H9 (cell line): ENCODE results near the gene DUSP14. TPM values are rescaled to one million over a fixed set of nuclear protein-coding genes. Genes with fewer than 3 reads are reported as not detected.

Experiments
- DNase-seq: peaks from one replicate; pipeline ENCODE4 v3.0.0-alpha.2; 2017
- H2AFZ ChIP-seq: one replicate; pipeline ENCODE4 v1.6.1; 2013; ENCODE audit warnings: mild to moderate bottlenecking, low read length, control low read depth, moderate library complexity
- H2AK5ac ChIP-seq: 2 replicates; pipeline ENCODE4 v1.6.1; 2013; ENCODE audit warnings: low read length, control low read depth, mixed read lengths; ENCODE audit not compliant: insufficient read length
- H2BK120ac ChIP-seq: one replicate; pipeline ENCODE4 v1.6.1; 2013; ENCODE audit warnings: low read depth, mild to moderate bottlenecking, low read length, control low read depth, inconsistent platforms; ENCODE audit not compliant: poor library complexity, severe bottlenecking
- H2BK12ac ChIP-seq: 2 replicates; pipeline ENCODE4 v1.6.1; 2013; ENCODE audit warnings: low read length, control low read depth, mixed read lengths, low read depth; ENCODE audit not compliant: insufficient read length
- H2BK15ac ChIP-seq: 2 replicates; pipeline ENCODE4 v1.6.1; 2013; ENCODE audit warnings: low read depth, low read length, control low read depth
- H2BK20ac ChIP-seq: one replicate; pipeline ENCODE4 v1.6.1; 2013; ENCODE audit warnings: low read depth, mild to moderate bottlenecking, low read length, control low read depth, inconsistent platforms; ENCODE audit not compliant: poor library complexity, severe bottlenecking
- H2BK5ac ChIP-seq: 2 replicates; pipeline ENCODE4 v1.6.1; 2013; ENCODE audit warnings: low read length, control low read depth, mixed read lengths; ENCODE audit not compliant: insufficient read length
- H3K14ac ChIP-seq: 2 replicates; pipeline ENCODE4 v1.6.1; 2013; ENCODE audit warnings: low read length, control low read depth; ENCODE audit not compliant: insufficient read depth
- H3K18ac ChIP-seq: 2 replicates; pipeline ENCODE4 v1.6.1; 2013; ENCODE audit warnings: low read depth, mild to moderate bottlenecking, mixed read lengths, low read length, control low read depth; ENCODE audit not compliant: insufficient read length
- H3K23ac ChIP-seq: 2 replicates; pipeline ENCODE4 v1.6.1; 2013; ENCODE audit warnings: low read length, control low read depth, mixed read lengths, low read depth; ENCODE audit not compliant: insufficient read length
- H3K23me2 ChIP-seq: 2 replicates; pipeline ENCODE4 v1.6.1; 2013; ENCODE audit warnings: low read depth, mild to moderate bottlenecking, mixed read lengths, low read length, control low read depth; ENCODE audit not compliant: insufficient read length, poor library complexity, severe bottlenecking
- H3K27ac ChIP-seq: 2 replicates; pipeline ENCODE4 v1.5.1; 2013; ENCODE audit warnings: low read length, control low read depth, mixed read lengths, low read depth; ENCODE audit not compliant: insufficient read length
- H3K27me3 ChIP-seq: 2 replicates; pipeline ENCODE4 v1.6.1; 2013; ENCODE audit warnings: low read length, control low read depth, inconsistent platforms; ENCODE audit not compliant: insufficient read depth
- H3K4ac ChIP-seq: 2 replicates; pipeline ENCODE4 v1.6.1; 2013; ENCODE audit warnings: low read depth, mild to moderate bottlenecking, control low read depth, inconsistent platforms, low read length, moderate library complexity
- H3K4me1 ChIP-seq: 2 replicates; pipeline ENCODE4 v1.6.1; 2013; ENCODE audit warnings: low read length, control low read depth, inconsistent platforms; ENCODE audit not compliant: insufficient read depth
- H3K4me2 ChIP-seq: 2 replicates; pipeline ENCODE4 v1.6.1; 2013; ENCODE audit warnings: low read length, control low read depth, mixed read lengths; ENCODE audit not compliant: insufficient read length, insufficient read depth
- H3K56ac ChIP-seq: 2 replicates; pipeline ENCODE4 v1.6.1; 2013; ENCODE audit warnings: low read depth, mild to moderate bottlenecking, mixed read lengths, low read length, control low read depth; ENCODE audit not compliant: insufficient read length
- H3K79me1 ChIP-seq: 2 replicates; pipeline ENCODE4 v1.6.1; 2013; ENCODE audit warnings: low read depth, mild to moderate bottlenecking, moderate library complexity, low read length, control low read depth, inconsistent platforms; ENCODE audit not compliant: insufficient read depth, poor library complexity, severe bottlenecking
- H3K79me2 ChIP-seq: 2 replicates; pipeline ENCODE4 v1.6.1; 2013; ENCODE audit warnings: low read length, control low read depth, inconsistent platforms; ENCODE audit not compliant: insufficient read depth
- H3K9ac ChIP-seq: 2 replicates; pipeline ENCODE4 v1.6.1; 2013; ENCODE audit warnings: low read length, control low read depth, mixed read lengths; ENCODE audit not compliant: insufficient read length; ENCODE audit errors: extremely low read depth
- H3K9me3 ChIP-seq: one replicate; pipeline ENCODE4 v1.6.1; 2013; ENCODE audit warnings: low read depth, low read length, inconsistent platforms; ENCODE audit not compliant: control insufficient read depth
- H3T11ph ChIP-seq: one replicate; pipeline ENCODE4 v1.6.1; 2013; ENCODE audit warnings: mild to moderate bottlenecking, low read length, control low read depth, inconsistent platforms
- H4K20me1 ChIP-seq: one replicate; pipeline ENCODE4 v1.6.1; 2013; ENCODE audit not compliant: control insufficient read depth, insufficient read length, insufficient read depth
- H4K5ac ChIP-seq: 2 replicates; pipeline ENCODE4 v1.6.1; 2013; ENCODE audit warnings: low read depth, mild to moderate bottlenecking, mixed read lengths, low read length, control low read depth; ENCODE audit not compliant: insufficient read length
- H4K8ac ChIP-seq: replicated peaks from 2 replicates; pipeline ENCODE4 v1.6.1; 2013; ENCODE audit warnings: low read length, control low read depth, mixed read lengths, low read depth; ENCODE audit not compliant: insufficient read length
- H4K91ac ChIP-seq: 2 replicates; pipeline ENCODE4 v1.6.1; 2013; ENCODE audit warnings: low read depth, mild to moderate bottlenecking, moderate library complexity, mixed read lengths, low read length, control low read depth; ENCODE audit not compliant: insufficient read length
- H3K27ac Mint-ChIP-seq, 3 experiments: 2 replicates in 2 of 3; 3 replicates in 1 of 3; pipeline ENCODE4 v1.8.0; 2020 to 2021; ENCODE audit warnings: mixed read lengths in 3 of 3, mild to moderate bottlenecking in 1 of 3, moderate library complexity in 1 of 3
- H3K27me3 Mint-ChIP-seq: 2 replicates; pipeline ENCODE4 v1.8.0; 2021; ENCODE audit warnings: low read depth, mild to moderate bottlenecking, moderate library complexity, mixed read lengths
- H3K36me3 Mint-ChIP-seq, 3 experiments: 2 replicates in 2 of 3; 3 replicates in 1 of 3; pipeline ENCODE4 v1.8.0; 2020 to 2021; ENCODE audit warnings: low read depth in 3 of 3, mixed read lengths in 3 of 3; ENCODE audit not compliant: insufficient read depth in 1 of 3
- H3K4me1 Mint-ChIP-seq, 2 experiments: 2 replicates each; pipeline ENCODE4 v1.8.0; 2020; ENCODE audit warnings: mixed read lengths in 2 of 2
- H3K4me3 Mint-ChIP-seq, 2 experiments: 2 replicates in 1 of 2; 3 replicates in 1 of 2; pipeline ENCODE4 v1.8.0; 2020 to 2021; ENCODE audit warnings: mild to moderate bottlenecking in 2 of 2, mixed read lengths in 2 of 2, moderate library complexity in 1 of 2
- H3K9me3 Mint-ChIP-seq, 2 experiments: 2 replicates in 1 of 2; 3 replicates in 1 of 2; pipeline ENCODE4 v1.8.0; 2020; ENCODE audit warnings: mild to moderate bottlenecking in 2 of 2, mixed read lengths in 2 of 2, moderate library complexity in 1 of 2
- WGBS: extraction: QIAGEN DNeasy Blood & Tissue Kit; methylation state at CpG from one replicate; pipeline ENCODE4 v1.1.7; 2013; ENCODE audit warnings: missing lambda C conversion rate, low lambda C conversion rate, mixed read lengths; ENCODE audit not compliant: insufficient read length; ENCODE audit errors: extremely low coverage; 5-methylcytosine and 5-hydroxymethylcytosine counted together
- total RNA-seq: library from RNA; stranded (reverse); gene quantifications from 2 replicates; pipeline ENCODE4 v1.2.1, GENCODE V29; 2021
- TF ChIP-seq, protein P1 (sequence below): fragments of 200-600 bp; sonication (generic); conservative IDR thresholded peaks from 3 replicates; pipeline ENCODE4 v1.8.0; 2021; ENCODE audit warnings: antibody characterized with exemption, mild to moderate bottlenecking

DUSP14 gene
- total RNA-seq, 1 experiment from 2014 or later = 21.3 TPM

GRCh38 chr17:37492167-37492566 lies 2.5 kb downstream of the DUSP14 start:
- H3K36me3 Mint-ChIP-seq = peaks cover 0 to 3% (median 0%) of the 10 kb centered on the region in 3 experiments; a peak in 3 of 7 replicates
- H3K14ac ChIP-seq = no peak overlapping the region
- no peak overlapping the region for H3K9ac ChIP-seq
- WGBS = no CpG with 5 or more reads among the region's 4 CpGs
- no peaks in the 10 kb centered on the region for H3K27me3 ChIP-seq
- no peaks in the 10 kb centered on the region for H4K20me1 ChIP-seq
- no peak overlapping the region for H3K27ac ChIP-seq
- peaks cover 11% of the 10 kb centered on the region for H3K4me1 ChIP-seq
- no peak overlapping the region for H3K56ac ChIP-seq
- H3K23me2 ChIP-seq = peaks cover 17% of the 10 kb centered on the region
- H4K5ac ChIP-seq = no peak overlapping the region
- no peak overlapping the region for H3K4me3 Mint-ChIP-seq
- H3T11ph ChIP-seq = no peak overlapping the region
- H4K91ac ChIP-seq = no peak overlapping the region
- no peak overlapping the region for H3K4me2 ChIP-seq
- H4K8ac ChIP-seq = no peak overlapping the region
- H3K23ac ChIP-seq = no peak overlapping the region
- H3K9me3 Mint-ChIP-seq = no peaks in the 10 kb centered on the region; a peak in 2 of 5 replicates
- H2BK5ac ChIP-seq = no peak overlapping the region
- H3K4me1 Mint-ChIP-seq = peaks cover 45 to 46% of the 10 kb centered on the region in 2 experiments
- TF ChIP-seq, protein P1, sequence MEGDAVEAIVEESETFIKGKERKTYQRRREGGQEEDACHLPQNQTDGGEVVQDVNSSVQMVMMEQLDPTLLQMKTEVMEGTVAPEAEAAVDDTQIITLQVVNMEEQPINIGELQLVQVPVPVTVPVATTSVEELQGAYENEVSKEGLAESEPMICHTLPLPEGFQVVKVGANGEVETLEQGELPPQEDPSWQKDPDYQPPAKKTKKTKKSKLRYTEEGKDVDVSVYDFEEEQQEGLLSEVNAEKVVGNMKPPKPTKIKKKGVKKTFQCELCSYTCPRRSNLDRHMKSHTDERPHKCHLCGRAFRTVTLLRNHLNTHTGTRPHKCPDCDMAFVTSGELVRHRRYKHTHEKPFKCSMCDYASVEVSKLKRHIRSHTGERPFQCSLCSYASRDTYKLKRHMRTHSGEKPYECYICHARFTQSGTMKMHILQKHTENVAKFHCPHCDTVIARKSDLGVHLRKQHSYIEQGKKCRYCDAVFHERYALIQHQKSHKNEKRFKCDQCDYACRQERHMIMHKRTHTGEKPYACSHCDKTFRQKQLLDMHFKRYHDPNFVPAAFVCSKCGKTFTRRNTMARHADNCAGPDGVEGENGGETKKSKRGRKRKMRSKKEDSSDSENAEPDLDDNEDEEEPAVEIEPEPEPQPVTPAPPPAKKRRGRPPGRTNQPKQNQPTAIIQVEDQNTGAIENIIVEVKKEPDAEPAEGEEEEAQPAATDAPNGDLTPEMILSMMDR = no peak
- H2BK15ac ChIP-seq = no peak overlapping the region
- no peak overlapping the region for H2BK120ac ChIP-seq
- no peaks in the 10 kb centered on the region for H3K9me3 ChIP-seq
- no peak overlapping the region for H3K18ac ChIP-seq
- H2AK5ac ChIP-seq = no peak overlapping the region
- H3K27me3 Mint-ChIP-seq = peaks cover 12% of the 10 kb centered on the region
- H3K79me2 ChIP-seq = peaks cover 4% of the 10 kb centered on the region; the same call in 1 of the 2 replicates
- peaks cover 2% of the 10 kb centered on the region for H3K79me1 ChIP-seq
- no peak for DNase-seq
- no peak overlapping the region for H2AFZ ChIP-seq
- H2BK20ac ChIP-seq = no peak overlapping the region
- H3K4ac ChIP-seq = no peak overlapping the region
- H2BK12ac ChIP-seq = no peak overlapping the region
- no peak overlapping the region for H3K27ac Mint-ChIP-seq
